ENCODE data around the gene MAFG.
A peak's percentile ranks its signal among the peaks of the same experiment; 100 is the strongest.

GRCh38 chr17:81927653-81928543, at the start of gene MAFG:
- TF ChIP-seq CTCF (conservative IDR thresholded peaks at IDR 0.05 in 1 of 2, IDR thresholded peaks at IDR 0.05 in 1 of 2; ENCODE audit: low read depth in 1 of 2, low read length in 2 of 2), result peak in 1 of 2 donors; percentile 37
- no peak for TF ChIP-seq EZH2 (IDR thresholded peaks at IDR 0.05; ENCODE audit: low read length, missing control alignments)

Measured in fibroblast of lung (primary cell).